Measurements from ENCODE around the gene KRTAP4-16.

DNA sequence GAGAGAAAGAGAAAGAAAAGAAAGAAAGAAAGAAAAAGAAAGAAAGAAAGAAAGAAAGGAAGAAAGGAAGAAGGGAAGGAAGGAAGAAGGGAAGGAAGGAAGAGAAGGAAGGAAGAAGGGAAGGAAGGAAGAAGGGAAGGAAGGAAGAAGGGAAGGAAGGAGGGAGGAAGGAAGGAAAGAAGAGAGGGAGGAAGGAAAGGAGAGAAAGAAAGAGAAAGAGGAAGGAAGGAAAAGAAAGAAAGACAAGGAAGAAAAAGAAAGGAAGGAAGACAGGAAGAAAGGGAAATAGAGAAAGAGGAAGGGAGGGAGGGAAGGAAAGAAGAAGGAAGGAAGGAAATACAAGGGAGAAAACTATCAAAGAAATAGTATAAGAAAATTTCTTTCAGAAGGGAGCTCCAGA is 25.2 kb downstream of the KRTAP4-16 start:
- TF ChIP-seq, protein P1, sequence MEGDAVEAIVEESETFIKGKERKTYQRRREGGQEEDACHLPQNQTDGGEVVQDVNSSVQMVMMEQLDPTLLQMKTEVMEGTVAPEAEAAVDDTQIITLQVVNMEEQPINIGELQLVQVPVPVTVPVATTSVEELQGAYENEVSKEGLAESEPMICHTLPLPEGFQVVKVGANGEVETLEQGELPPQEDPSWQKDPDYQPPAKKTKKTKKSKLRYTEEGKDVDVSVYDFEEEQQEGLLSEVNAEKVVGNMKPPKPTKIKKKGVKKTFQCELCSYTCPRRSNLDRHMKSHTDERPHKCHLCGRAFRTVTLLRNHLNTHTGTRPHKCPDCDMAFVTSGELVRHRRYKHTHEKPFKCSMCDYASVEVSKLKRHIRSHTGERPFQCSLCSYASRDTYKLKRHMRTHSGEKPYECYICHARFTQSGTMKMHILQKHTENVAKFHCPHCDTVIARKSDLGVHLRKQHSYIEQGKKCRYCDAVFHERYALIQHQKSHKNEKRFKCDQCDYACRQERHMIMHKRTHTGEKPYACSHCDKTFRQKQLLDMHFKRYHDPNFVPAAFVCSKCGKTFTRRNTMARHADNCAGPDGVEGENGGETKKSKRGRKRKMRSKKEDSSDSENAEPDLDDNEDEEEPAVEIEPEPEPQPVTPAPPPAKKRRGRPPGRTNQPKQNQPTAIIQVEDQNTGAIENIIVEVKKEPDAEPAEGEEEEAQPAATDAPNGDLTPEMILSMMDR (IDR thresholded peaks at IDR 0.05 in 8 of 11, conservative IDR thresholded peaks at IDR 0.05 in 3 of 11) = no peak
- no peak for TF ChIP-seq POLR2A (IDR thresholded peaks at IDR 0.05)

Data from spleen (tissue), 7 donors.